Measurements from ENCODE around the gene KAZN.

The KAZN gene

GRCh38 chr1:15053153-15053552 lies 454.7 kb downstream of the KAZN start:
- DNase-seq, result no peak

- DNase-seq, result no peak
These were observed 457.4 kb downstream of the KAZN start for GRCh38 chr1:15055736-15056415.

GRCh38 chr1:15056515-15057285 lies 458.2 kb downstream of the KAZN start:
- no peak for DNase-seq

- DNase-seq, result no peak
These were observed 459.3 kb downstream of the KAZN start for GRCh38 chr1:15057834-15058233.

- DNase-seq, result no peak
These were observed 459.8 kb downstream of the KAZN start for GRCh38 chr1:15058261-15058660.

- no peak for DNase-seq
These were observed 461.6 kb downstream of the KAZN start for GRCh38 chr1:15060104-15060503.

- no peak for DNase-seq
These were observed 464.1 kb downstream of the KAZN start for GRCh38 chr1:15062479-15063099.

GRCh38 chr1:15063346-15063745 lies 464.9 kb downstream of the KAZN start:
- no peak for DNase-seq

- no peak for DNase-seq
These were observed 465.3 kb downstream of the KAZN start for GRCh38 chr1:15063783-15064182.

GRCh38 chr1:15064217-15064929 lies 465.9 kb downstream of the KAZN start:
- no peak for DNase-seq

GRCh38 chr1:15065291-15065690 lies 466.8 kb downstream of the KAZN start:
- no peak for DNase-seq

GRCh38 chr1:15065736-15066135 lies 467.3 kb downstream of the KAZN start:
- DNase-seq, result no peak

- DNase-seq, result no peak
These were observed 467.7 kb downstream of the KAZN start for GRCh38 chr1:15066191-15066590.

- no peak for DNase-seq
These were observed 468.7 kb downstream of the KAZN start for GRCh38 chr1:15067148-15067547.

GRCh38 chr1:15068152-15068551 lies 469.7 kb downstream of the KAZN start:
- no peak for DNase-seq

- no peak for DNase-seq
These were observed 470.5 kb downstream of the KAZN start for GRCh38 chr1:15068997-15069396.

GRCh38 chr1:15070145-15070748 lies 471.8 kb downstream of the KAZN start:
- no peak for DNase-seq

- DNase-seq, result no peak
These were observed 473.5 kb downstream of the KAZN start for GRCh38 chr1:15071936-15072335.

- no peak for DNase-seq
These were observed 475.4 kb downstream of the KAZN start for GRCh38 chr1:15073799-15074308.

GRCh38 chr1:15075175-15075574 lies 476.7 kb downstream of the KAZN start:
- DNase-seq, result no peak

GRCh38 chr1:15075817-15076216 lies 477.3 kb downstream of the KAZN start:
- no peak for DNase-seq

- no peak for DNase-seq
These were observed 478.3 kb downstream of the KAZN start for GRCh38 chr1:15076807-15077206.

- no peak for DNase-seq
These were observed 478.9 kb downstream of the KAZN start for GRCh38 chr1:15077384-15077783.
